Parathyroid adenoma (tissue), 2 donors: ENCODE results near the gene RGS9BP.
A peak's percentile ranks its signal among the peaks of the same experiment; 100 is the strongest.
"Not testable (repeated sequence)": the region's sequence is repeated elsewhere in the genome, so short reads cannot be mapped to it uniquely, and the experiment has no call there.

ENCODE experiments used
- H2AFZ ChIP-seq: fragments of 300-600 bp; sonication (generic); one replicate; pipeline ENCODE4 v1.7.0; 2017; ENCODE audit warnings: antibody characterized with exemption, mild to moderate bottlenecking
- H3K27ac ChIP-seq: fragments of 300-600 bp; sonication (generic); one replicate; pipeline ENCODE4 v1.7.0; 2017
- H3K27me3 ChIP-seq: fragments of 300-600 bp; sonication (generic); one replicate; pipeline ENCODE4 v1.7.0; 2017; ENCODE audit warnings: low read length; ENCODE audit not compliant: control insufficient read depth, insufficient read depth
- H3K36me3 ChIP-seq: fragments of 300-600 bp; sonication (generic); one replicate; pipeline ENCODE4 v1.7.0; 2017; ENCODE audit warnings: low read length; ENCODE audit not compliant: control insufficient read depth, insufficient read depth
- H3K4me1 ChIP-seq: fragments of 300-600 bp; sonication (generic); one replicate; pipeline ENCODE4 v1.7.0; 2017; ENCODE audit warnings: control low read depth
- H3K4me2 ChIP-seq: fragments of 300-600 bp; sonication (generic); one replicate; pipeline ENCODE4 v1.7.0; 2017; ENCODE audit warnings: low read length
- H3K4me3 ChIP-seq: fragments of 300-600 bp; sonication (generic); one replicate; pipeline ENCODE4 v1.7.0; 2017; ENCODE audit warnings: low read depth, low read length
- H3K79me2 ChIP-seq: fragments of 300-600 bp; sonication (generic); one replicate; pipeline ENCODE4 v1.7.0; 2017; ENCODE audit warnings: control low read depth
- H3K9ac ChIP-seq: fragments of 300-600 bp; sonication (generic); one replicate; pipeline ENCODE4 v1.7.0; 2017; ENCODE audit warnings: mild to moderate bottlenecking
- H3K9me3 ChIP-seq: fragments of 300-600 bp; sonication (generic); one replicate; pipeline ENCODE4 v1.7.0; 2017; ENCODE audit warnings: low read length; ENCODE audit not compliant: control insufficient read depth
- CTCF ChIP-seq: fragments of 300-600 bp; sonication (generic); IDR thresholded peaks from one replicate; pipeline ENCODE4 v1.7.0; 2017; ENCODE audit warnings: antibody characterized with exemption, mild to moderate bottlenecking
- donor health status: primary hyperparathyroidism.

The RGS9BP gene

GRCh38 chr19:32692727-32693061, 17.0 kb downstream of the RGS9BP start:
- Histone ChIP-seq H3K4me3 (peak overlapping the region; percentile 66), H3K27ac (peak overlapping the region; percentile 70), H3K79me2 (peaks cover 45% of the 10 kb centered on the region), H3K27me3 (no peaks in the 10 kb centered on the region), H3K9me3 (no peaks in the 10 kb centered on the region), H2AFZ (peak overlapping the region; percentile 69), H3K36me3 (no peaks in the 10 kb centered on the region), H3K9ac (peak overlapping the region; percentile 16), H3K4me2 (peak overlapping the region; percentile 72), H3K4me1 (peaks cover 31% of the 10 kb centered on the region)
- TF ChIP-seq CTCF = no peak

- H3K27me3 ChIP-seq, H3K36me3 ChIP-seq, H3K9ac ChIP-seq, H2AFZ ChIP-seq, H3K27ac ChIP-seq, H3K9me3 ChIP-seq: not testable (repeated sequence)
- peaks cover 42% of the 10 kb centered on the region for H3K79me2 ChIP-seq
- H3K4me3 ChIP-seq = peak overlapping the region; percentile 66
- H3K4me1 ChIP-seq = peaks cover 31% of the 10 kb centered on the region
- peak overlapping the region; percentile 72 for H3K4me2 ChIP-seq
Measured at GRCh38 chr19:32693151-32694108, 17.8 kb downstream of the RGS9BP start.

- not testable (repeated sequence) for H3K9ac ChIP-seq, H3K4me3 ChIP-seq, H3K27ac ChIP-seq
Measured at GRCh38 chr19:32694316-32694715, 18.7 kb downstream of the RGS9BP start.

GRCh38 chr19:32694851-32695250, 19.2 kb downstream of the RGS9BP start:
- H3K9me3 ChIP-seq, H2AFZ ChIP-seq, H3K27ac ChIP-seq, H3K27me3 ChIP-seq, H3K36me3 ChIP-seq, H3K9ac ChIP-seq, H3K4me3 ChIP-seq: not testable (repeated sequence)
- Histone ChIP-seq H3K79me2 (peaks cover 36% of the 10 kb centered on the region), H3K4me2 (peak overlapping the region; percentile 47), H3K4me1 (peaks cover 31% of the 10 kb centered on the region)

More at GRCh38 chr19:32694316-32694715, 18.7 kb downstream of the RGS9BP start:
- not testable (repeated sequence) for H3K36me3 ChIP-seq, H3K27me3 ChIP-seq, H3K9me3 ChIP-seq, H2AFZ ChIP-seq
- peaks cover 31% of the 10 kb centered on the region for H3K4me1 ChIP-seq
- peak overlapping the region; percentile 47 for H3K4me2 ChIP-seq
- H3K79me2 ChIP-seq = peaks cover 41% of the 10 kb centered on the region

GRCh38 chr19:32695506-32695905, 19.9 kb downstream of the RGS9BP start:
- not testable (repeated sequence) for H2AFZ ChIP-seq, H3K9me3 ChIP-seq, H3K9ac ChIP-seq, H3K27ac ChIP-seq, H3K4me3 ChIP-seq, H3K36me3 ChIP-seq, H3K4me2 ChIP-seq, H3K27me3 ChIP-seq
- Histone ChIP-seq H3K79me2 (peaks cover 36% of the 10 kb centered on the region), H3K4me1 (peaks cover 31% of the 10 kb centered on the region)

- H3K9me3 ChIP-seq, H3K36me3 ChIP-seq, H3K27me3 ChIP-seq, H3K27ac ChIP-seq, H3K9ac ChIP-seq, H3K4me3 ChIP-seq, H3K4me2 ChIP-seq, H2AFZ ChIP-seq: not testable (repeated sequence)
- Histone ChIP-seq H3K79me2 (peaks cover 39% of the 10 kb centered on the region), H3K4me1 (peaks cover 25% of the 10 kb centered on the region)
Measured at GRCh38 chr19:32696771-32697170, 21.1 kb downstream of the RGS9BP start.

- peaks cover 25% of the 10 kb centered on the region for H3K79me2 ChIP-seq
- H3K4me1 ChIP-seq, H3K4me2 ChIP-seq, H3K4me3 ChIP-seq, H2AFZ ChIP-seq, H3K9ac ChIP-seq, H3K9me3 ChIP-seq, H3K36me3 ChIP-seq, H3K27me3 ChIP-seq, H3K27ac ChIP-seq: not testable (repeated sequence)
Measured at GRCh38 chr19:32700129-32700528, 24.5 kb downstream of the RGS9BP start.
